ENCODE data around the gene NOTUM. TPM values are rescaled to one million over a fixed set of nuclear protein-coding genes. Genes with fewer than 3 reads are reported as not detected.

Gene NOTUM
- polyA plus RNA-seq, 3 donors = not detected

- H3K27me3 Mint-ChIP-seq (ENCODE audit: low read depth in 3 of 3) = peaks cover 36 to 57% (median 38%) of the 10 kb centered on the region in 3 donors
- WGBS (ENCODE audit: insufficient coverage) = 92% methylated on average over 20 of the region's 22 CpGs
- Histone ChIP-seq H3K27me3 (ENCODE audit: control insufficient read depth in 2 of 2, insufficient read depth in 2 of 2, low read length in 2 of 2) (peaks cover 13 to 39% of the 10 kb centered on the region in 2 donors), H3K27ac (ENCODE audit: low read depth in 1 of 2, low read length in 2 of 2) (no peak overlapping the region), H4K20me1 (ENCODE audit: insufficient read depth, low read length) (no peaks in the 10 kb centered on the region), H3K79me2 (ENCODE audit: insufficient read depth, low read length) (no peaks in the 10 kb centered on the region), H3K36me3 (replicated peaks in 1 of 2; ENCODE audit: control insufficient read depth in 1 of 2, insufficient read depth in 2 of 2, low read length in 2 of 2) (no peaks in the 10 kb centered on the region), H3K4me1 (ENCODE audit: control insufficient read depth in 1 of 2, insufficient read depth in 2 of 2, low read length in 2 of 2) (peaks cover 40 to 49% of the 10 kb centered on the region in 2 donors), H3K4me2 (replicated peaks; ENCODE audit: extremely low read depth, low read length, poor library complexity, severe bottlenecking) (no peak overlapping the region), H3K9ac (ENCODE audit: insufficient read depth, low read length, poor library complexity, severe bottlenecking) (no peak overlapping the region), H3K9me3 (replicated peaks in 1 of 2; ENCODE audit: control insufficient read depth in 1 of 2, insufficient read depth in 1 of 2, low read length in 2 of 2) (peaks cover 0 to 6% of the 10 kb centered on the region in 2 donors), H3K4me3 (replicated peaks in 1 of 3; ENCODE audit: low read depth in 2 of 3, low read length in 3 of 3) (no peak overlapping the region), H2AFZ (ENCODE audit: insufficient read depth, low read depth, low read length, poor library complexity, severe bottlenecking) (no peak overlapping the region)
- H3K36me3 Mint-ChIP-seq = peaks cover 0 to 3% of the 10 kb centered on the region in 2 donors
- intact Hi-C loops (cut with micrococcal nuclease) = loop anchor here in 1 of 2 donors (5.0 kb wide), 1 partner anchor 188 kb away; no protein-coding TSS in a partner anchor
- no peak for DNase-seq
- no peak for TF ChIP-seq CTCF (IDR thresholded peaks at IDR 0.05)
- peaks cover 0 to 8% (median 0%) of the 10 kb centered on the region in 7 donors for H3K9me3 Mint-ChIP-seq
- peak overlapping the region in 1 of 2 donors; percentile 67 for H3K4me3 Mint-ChIP-seq
- H3K4me1 Mint-ChIP-seq = peaks cover 28% of the 10 kb centered on the region
- peak overlapping the region in 1 of 7 donors; percentile 67 for H3K27ac Mint-ChIP-seq
These were observed 3.3 kb upstream of the NOTUM start for GRCh38 chr17:81964081-81964849.

GRCh38 chr17:81962499-81963441, 1.8 kb upstream of the NOTUM start:
- DNase-seq = no peak
- Mint-ChIP-seq H3K36me3 (peaks cover 0 to 6% of the 10 kb centered on the region in 2 donors), H3K4me1 (peaks cover 24% of the 10 kb centered on the region), H3K27ac (no peak overlapping the region), H3K27me3 (ENCODE audit: low read depth in 3 of 3) (peaks cover 48 to 72% (median 52%) of the 10 kb centered on the region in 3 donors), H3K4me3 (peak overlapping the region in 1 of 2 donors; percentile 83), H3K9me3 (peaks cover 0 to 12% (median 4%) of the 10 kb centered on the region in 7 donors)
- Histone ChIP-seq H3K9me3 (replicated peaks in 1 of 2; ENCODE audit: control insufficient read depth in 1 of 2, insufficient read depth in 1 of 2, low read length in 2 of 2) (peaks cover 0 to 6% of the 10 kb centered on the region in 2 donors), H3K4me1 (ENCODE audit: control insufficient read depth in 1 of 2, insufficient read depth in 2 of 2, low read length in 2 of 2) (peaks cover 37 to 46% of the 10 kb centered on the region in 2 donors), H2AFZ (ENCODE audit: insufficient read depth, low read depth, low read length, poor library complexity, severe bottlenecking) (no peak overlapping the region), H3K4me2 (replicated peaks; ENCODE audit: extremely low read depth, low read length, poor library complexity, severe bottlenecking) (no peak overlapping the region), H3K4me3 (replicated peaks in 1 of 3; ENCODE audit: low read depth in 2 of 3, low read length in 3 of 3) (no peak overlapping the region), H3K9ac (ENCODE audit: insufficient read depth, low read length, poor library complexity, severe bottlenecking) (no peak overlapping the region), H3K27me3 (ENCODE audit: control insufficient read depth in 2 of 2, insufficient read depth in 2 of 2, low read length in 2 of 2) (peaks cover 22 to 54% of the 10 kb centered on the region in 2 donors), H3K79me2 (ENCODE audit: insufficient read depth, low read length) (no peaks in the 10 kb centered on the region), H3K36me3 (replicated peaks in 1 of 2; ENCODE audit: control insufficient read depth in 1 of 2, insufficient read depth in 2 of 2, low read length in 2 of 2) (no peaks in the 10 kb centered on the region), H3K27ac (ENCODE audit: low read depth in 1 of 2, low read length in 2 of 2) (no peak overlapping the region), H4K20me1 (ENCODE audit: insufficient read depth, low read length) (no peaks in the 10 kb centered on the region)
- intact Hi-C loops (cut with micrococcal nuclease) = loop anchor here in 1 of 2 donors (5.0 kb wide), 1 partner anchor 190 kb away; no protein-coding TSS in a partner anchor
- no peak for TF ChIP-seq CTCF (IDR thresholded peaks at IDR 0.05)
- WGBS (ENCODE audit: insufficient coverage) = 86% methylated on average over 31 of the region's 37 CpGs

Data from CD14-positive monocyte (primary cell).